Right cardiac atrium (tissue), 5 donors: ENCODE results near the gene CETN2. TPM values are rescaled to one million over a fixed set of nuclear protein-coding genes. Genes with fewer than 3 reads are reported as not detected.

Source experiments
- ATAC-seq, 2 donors: fragments of 200-7000 bp; cut with Tn5 transposase; one replicate each; pipeline versions ENCODE4 v1.8.0 to v1.9.1; 2020; ENCODE audit warnings: moderate library complexity in 2 of 2, mild to moderate bottlenecking in 1 of 2
- DNase-seq, 3 donors: peaks; one replicate each; pipeline ENCODE4 v3.0.0-alpha.2; 2020
- H3K27ac ChIP-seq: one replicate; pipeline ENCODE4 v1.5.1; 2013; ENCODE audit warnings: mild to moderate bottlenecking, low read length, control low read depth, moderate library complexity
- H3K27me3 ChIP-seq: one replicate; pipeline ENCODE4 v1.6.1; 2013; ENCODE audit not compliant: control insufficient read depth, insufficient read depth
- H3K4me1 ChIP-seq: one replicate; pipeline ENCODE4 v1.6.1; 2013; ENCODE audit warnings: low read length; ENCODE audit not compliant: control insufficient read depth, insufficient read depth
- H3K4me3 ChIP-seq: one replicate; pipeline ENCODE4 v1.5.1; 2013; ENCODE audit warnings: low read length, control low read depth
- H3K9me3 ChIP-seq: one replicate; pipeline ENCODE4 v1.6.1; 2013; ENCODE audit warnings: low read length; ENCODE audit not compliant: control insufficient read depth
- WGBS: extraction: QIAGEN DNeasy Blood & Tissue Kit; methylation state at CpG from one replicate; pipeline ENCODE4 v1.1.7; 2013; 5-methylcytosine and 5-hydroxymethylcytosine counted together
- intact Hi-C, 4 donors: fragments of 100-400 bp; cut with DNase I; formaldehyde crosslinking; loops; one replicate each; pipeline versions ENCODE4 v1.11.0 to v1.14.0; 2022 to 2023
- polyA plus RNA-seq: library from polyadenylated mRNA; stranded (reverse); fragments of 200-250 nt; gene quantifications from one replicate; pipeline ENCODE4 v1.2.3, GENCODE V29; 2013
- total RNA-seq, 4 donors: library from RNA; stranded (reverse); fragmentation: NEBNext Ultra II Directional; extraction: Animal tissue kit (Norgen Biotek cat#: 25700); gene quantifications; one replicate each; pipeline ENCODE4 v1.2.1, GENCODE V29; 2021
- donor health status: healthy with polysubstance abuse.
- donor health status: DM: no; HTN: yes; CAD: no.
- donor health status: DM: no; HTN: no; CAD: no.
- donor health status: DM: no; HTN: yes; CAD: no; lungs with severe emphysema.
- donor health status: DM: yes; HTN: yes; CAD: no.

The CETN2 gene
- total and polyA plus RNA-seq, 5 donors = 25.0 to 50.3 (median 29.2) TPM

- intact Hi-C loops = no loop called here
- Histone ChIP-seq H3K27me3 (no peaks in the 10 kb centered on the region), H3K9me3 (no peaks in the 10 kb centered on the region), H3K4me3 (peak overlapping the region; percentile 77), H3K4me1 (no peaks in the 10 kb centered on the region), H3K27ac (peak overlapping the region; percentile 79)
- DNase-seq (no peak), ATAC-seq (peak in 1 of 2 donors; percentile 6)
- 3% methylated on average over 10 of the region's 10 CpGs for WGBS
These were observed 834 bp upstream of the CETN2 start for GRCh38 chrX:152831391-152831790.

GRCh38 chrX:152824841-152825374, 5.6 kb downstream of the CETN2 start:
- Histone ChIP-seq H3K4me3 (no peak overlapping the region), H3K27me3 (no peaks in the 10 kb centered on the region), H3K27ac (no peak overlapping the region), H3K4me1 (no peaks in the 10 kb centered on the region), H3K9me3 (no peaks in the 10 kb centered on the region)
- intact Hi-C loops = no loop called here
- DNase-seq = no peak
- 56% methylated on average over 7 of the region's 7 CpGs for WGBS
- no peak for ATAC-seq

GRCh38 chrX:152823657-152824056, 6.9 kb downstream of the CETN2 start:
- Histone ChIP-seq H3K27me3 (no peaks in the 10 kb centered on the region), H3K4me1 (no peaks in the 10 kb centered on the region), H3K9me3 (no peaks in the 10 kb centered on the region), H3K27ac (no peak overlapping the region), H3K4me3 (no peak overlapping the region)
- no peak for ATAC-seq
- no peak for DNase-seq
- intact Hi-C loops = no loop called here
- WGBS = 73% methylated on average over 6 of the region's 6 CpGs

- ATAC-seq = no peak
- intact Hi-C loops = no loop called here
- no peaks in the 10 kb centered on the region for H3K9me3 ChIP-seq
- H3K4me1 ChIP-seq = no peaks in the 10 kb centered on the region
- no peak for DNase-seq
- no peak overlapping the region for H3K27ac ChIP-seq
- WGBS = 62% methylated on average over 6 of the region's 6 CpGs
- H3K27me3 ChIP-seq = no peaks in the 10 kb centered on the region
- no peak overlapping the region for H3K4me3 ChIP-seq
These were observed 8.0 kb downstream of the CETN2 start for GRCh38 chrX:152822383-152823086.

GRCh38 chrX:152821145-152821765, 9.3 kb downstream of the CETN2 start:
- no peak for DNase-seq
- no peaks in the 10 kb centered on the region for H3K27me3 ChIP-seq
- no peaks in the 10 kb centered on the region for H3K4me1 ChIP-seq
- intact Hi-C loops = no loop called here
- no peak overlapping the region for H3K27ac ChIP-seq
- no peak overlapping the region for H3K4me3 ChIP-seq
- 54% methylated on average over 3 of the region's 3 CpGs for WGBS
- no peak for ATAC-seq
- H3K9me3 ChIP-seq = no peaks in the 10 kb centered on the region

GRCh38 chrX:152819732-152820131, 10.8 kb downstream of the CETN2 start:
- H3K27me3 ChIP-seq = no peaks in the 10 kb centered on the region
- ATAC-seq = no peak
- no peak overlapping the region for H3K27ac ChIP-seq
- WGBS = 90% methylated on average over 7 of the region's 7 CpGs
- DNase-seq = no peak
- intact Hi-C loops = loop anchor here in 1 of 4 donors (5.0 to 10.0 kb wide), 2 partner anchors 182 to 1065 kb away; partner anchors contain the start of gene GABRQ
- H3K4me1 ChIP-seq = no peaks in the 10 kb centered on the region
- H3K9me3 ChIP-seq = no peaks in the 10 kb centered on the region
- no peak overlapping the region for H3K4me3 ChIP-seq

GRCh38 chrX:152819266-152819665, 11.3 kb downstream of the CETN2 start:
- ATAC-seq (no peak), DNase-seq (no peak)
- Histone ChIP-seq H3K4me3 (no peak overlapping the region), H3K9me3 (no peaks in the 10 kb centered on the region), H3K27ac (no peak overlapping the region), H3K4me1 (no peaks in the 10 kb centered on the region), H3K27me3 (no peaks in the 10 kb centered on the region)
- intact Hi-C loops = loop anchor here in 1 of 4 donors (5.0 to 10.0 kb wide), 2 partner anchors 182 to 1064 kb away; partner anchors contain the start of gene GABRQ
- WGBS = 69% methylated on average over 2 of the region's 2 CpGs

- 59% methylated on average over 5 of the region's 5 CpGs for WGBS
- H3K27me3 ChIP-seq = no peaks in the 10 kb centered on the region
- H3K4me3 ChIP-seq = no peak overlapping the region
- ATAC-seq (no peak), DNase-seq (no peak)
- intact Hi-C loops = loop anchor here in 1 of 4 donors (5.0 to 10.0 kb wide), 2 partner anchors 181 to 1064 kb away; partner anchors contain the start of gene GABRQ
- no peaks in the 10 kb centered on the region for H3K4me1 ChIP-seq
- no peak overlapping the region for H3K27ac ChIP-seq
- no peaks in the 10 kb centered on the region for H3K9me3 ChIP-seq
These were observed 12.2 kb downstream of the CETN2 start for GRCh38 chrX:152818356-152818755.

- WGBS = 22% methylated on average over 6 of the region's 6 CpGs
- ATAC-seq = no peak
- H3K27ac ChIP-seq = no peak overlapping the region
- intact Hi-C loops = loop anchor here in 1 of 4 donors (5.0 to 10.0 kb wide), 2 partner anchors 180 to 1062 kb away; partner anchors contain the start of gene GABRQ
- DNase-seq = no peak
- no peaks in the 10 kb centered on the region for H3K4me1 ChIP-seq
- no peaks in the 10 kb centered on the region for H3K27me3 ChIP-seq
- H3K9me3 ChIP-seq = no peaks in the 10 kb centered on the region
- H3K4me3 ChIP-seq = no peak overlapping the region
These were observed 13.3 kb downstream of the CETN2 start for GRCh38 chrX:152817078-152817764.

- H3K27ac ChIP-seq = no peak overlapping the region
- intact Hi-C loops = loop anchor here in 1 of 4 donors (10.0 kb wide), 1 partner anchor 1059 kb away; no protein-coding TSS in a partner anchor
- no peaks in the 10 kb centered on the region for H3K4me1 ChIP-seq
- no peaks in the 10 kb centered on the region for H3K9me3 ChIP-seq
- DNase-seq (no peak), ATAC-seq (no peak)
- WGBS = 68% methylated on average over 5 of the region's 5 CpGs
- H3K27me3 ChIP-seq = no peaks in the 10 kb centered on the region
- no peak overlapping the region for H3K4me3 ChIP-seq
These were observed 16.5 kb downstream of the CETN2 start for GRCh38 chrX:152814048-152814447.
